Activated B cell treated with CpG ODN at 0.5 μM for 24 hours (primary cell): ENCODE results near the gene SYCE1. TPM values are rescaled to one million over a fixed set of nuclear protein-coding genes. Genes with fewer than 3 reads are reported as not detected.

Experiments
- ATAC-seq: fragments of 200-7000 bp; cut with Tn5 transposase; one replicate; pipeline ENCODE4 v1.10.0; 2021; ENCODE audit warnings: low read depth, mild to moderate bottlenecking, moderate library complexity
- CTCF ChIA-PET: fragments of 350-600 bp; sonication (Branson Sonifier 250); formaldehyde crosslinking; loops from one replicate; lab custom pipeline; 2021; ENCODE audit warnings: antibody characterized with exemption; lab: Charles Lee
- POLR2A ChIA-PET: fragments of 350-600 bp; sonication (Branson Sonifier 250); formaldehyde crosslinking; loops from one replicate; lab custom pipeline; 2021; ENCODE audit warnings: antibody characterized with exemption; lab: Charles Lee
- DNase-seq: peaks from one replicate; pipeline ENCODE4 v3.0.0; 2022
- H3K27ac Mint-ChIP-seq: one replicate; pipeline ENCODE4 v1.8.0; 2020; ENCODE audit warnings: mixed read lengths
- H3K27me3 Mint-ChIP-seq: one replicate; pipeline ENCODE4 v1.8.0; 2021; ENCODE audit warnings: mixed read lengths
- H3K36me3 Mint-ChIP-seq: one replicate; pipeline ENCODE4 v1.8.0; 2021; ENCODE audit warnings: low read depth, mixed read lengths
- H3K4me1 Mint-ChIP-seq: one replicate; pipeline ENCODE4 v1.8.0; 2021; ENCODE audit warnings: mixed read lengths
- H3K4me3 Mint-ChIP-seq: one replicate; pipeline ENCODE4 v1.8.0; 2020; ENCODE audit warnings: mild to moderate bottlenecking, mixed read lengths
- H3K9me3 Mint-ChIP-seq: one replicate; pipeline ENCODE4 v1.8.0; 2020; ENCODE audit warnings: mixed read lengths
- CTCF ChIP-seq: fragments of 200-600 bp; IDR thresholded peaks from one replicate; pipeline ENCODE4 v1.8.0; 2022; ENCODE audit warnings: antibody characterized with exemption, mild to moderate bottlenecking
- intact Hi-C: fragments of 100-400 bp; cut with micrococcal nuclease; formaldehyde crosslinking; loops from one replicate; pipeline ENCODE4 v1.15.1; 2024
- total RNA-seq: library from RNA; stranded (reverse); gene quantifications from 2 replicates; pipeline ENCODE4 v1.2.3, GENCODE V29; 2022

The SYCE1 gene
- total RNA-seq, 1 donor from 2014 or later = not detected

GRCh38 chr10:133528845-133529575 is 36.4 kb downstream of the SYCE1 start:
- Mint-ChIP-seq H3K4me1 (peaks cover 13% of the 10 kb centered on the region), H3K27me3 (peaks cover 43% of the 10 kb centered on the region), H3K27ac (no peak overlapping the region), H3K4me3 (no peak overlapping the region), H3K36me3 (no peaks in the 10 kb centered on the region), H3K9me3 (no peaks in the 10 kb centered on the region)
- TF ChIP-seq CTCF = no peak
- ChIA-PET POLR2A (no interaction called here), CTCF (no interaction called here)
- intact Hi-C loops = no loop called here
- no peak for DNase-seq
- ATAC-seq = no peak

- CTCF ChIA-PET = no interaction called here
- Mint-ChIP-seq H3K4me3 (no peak overlapping the region), H3K9me3 (peaks cover 4% of the 10 kb centered on the region), H3K27ac (no peak overlapping the region), H3K27me3 (peaks cover 40% of the 10 kb centered on the region), H3K4me1 (peaks cover 13% of the 10 kb centered on the region), H3K36me3 (no peaks in the 10 kb centered on the region)
- POLR2A ChIA-PET = no interaction called here
- TF ChIP-seq CTCF = no peak
- no peak for DNase-seq
- intact Hi-C loops = no loop called here
- no peak for ATAC-seq
These were observed 37.0 kb downstream of the SYCE1 start for GRCh38 chr10:133528296-133528844.

- intact Hi-C loops = no loop called here
- H3K27ac Mint-ChIP-seq = no peak overlapping the region
- POLR2A ChIA-PET = no interaction called here
- H3K9me3 Mint-ChIP-seq = peaks cover 8% of the 10 kb centered on the region
- peaks cover 13% of the 10 kb centered on the region for H3K4me1 Mint-ChIP-seq
- peaks cover 40% of the 10 kb centered on the region for H3K27me3 Mint-ChIP-seq
- CTCF ChIA-PET = no interaction called here
- ATAC-seq (no peak), DNase-seq (no peak)
- no peak for TF ChIP-seq CTCF
- no peak overlapping the region for H3K4me3 Mint-ChIP-seq
- H3K36me3 Mint-ChIP-seq = no peaks in the 10 kb centered on the region
These were observed 37.6 kb downstream of the SYCE1 start for GRCh38 chr10:133527771-133528271.

- peaks cover 13% of the 10 kb centered on the region for H3K4me1 Mint-ChIP-seq
- H3K9me3 Mint-ChIP-seq = peaks cover 12% of the 10 kb centered on the region
- ATAC-seq (no peak), DNase-seq (no peak)
- ChIA-PET CTCF (no interaction called here), POLR2A (no interaction called here)
- TF ChIP-seq CTCF = no peak
- H3K27ac Mint-ChIP-seq = no peak within 1 kb of the TSS
- intact Hi-C loops = no loop called here
- no peaks in the 10 kb centered on the region for H3K36me3 Mint-ChIP-seq
- peaks cover 42% of the 10 kb centered on the region for H3K27me3 Mint-ChIP-seq
- H3K4me3 Mint-ChIP-seq = no peak within 1 kb of the TSS
These were observed 38.3 kb downstream of the SYCE1 start, which contains the start of gene CYP2E1 for GRCh38 chr10:133526957-133527588. CYP2E1 (plus strand) TSS chr10:133527363; CDS start chr10:133527396, 33 bp downstream.

- Mint-ChIP-seq H3K4me3 (no peak overlapping the region), H3K27ac (no peak overlapping the region), H3K36me3 (no peaks in the 10 kb centered on the region), H3K9me3 (peaks cover 12% of the 10 kb centered on the region), H3K27me3 (peaks cover 38% of the 10 kb centered on the region), H3K4me1 (peaks cover 16% of the 10 kb centered on the region)
- no peak for ATAC-seq
- CTCF ChIA-PET = no interaction called here
- POLR2A ChIA-PET = no interaction called here
- DNase-seq = no peak
- no peak for TF ChIP-seq CTCF
- intact Hi-C loops = no loop called here
These were observed 39.9 kb downstream of the SYCE1 start for GRCh38 chr10:133525444-133525843.
